Middle frontal gyrus (tissue), 1 donor: Measurements from ENCODE around the gene CST9.

Experiments
- DNase-seq: peaks from one replicate; pipeline ENCODE4 v3.0.0-alpha.2; 2015; ENCODE audit warnings: low spot score; ENCODE audit errors: extremely low spot score

CST9 gene

DNA sequence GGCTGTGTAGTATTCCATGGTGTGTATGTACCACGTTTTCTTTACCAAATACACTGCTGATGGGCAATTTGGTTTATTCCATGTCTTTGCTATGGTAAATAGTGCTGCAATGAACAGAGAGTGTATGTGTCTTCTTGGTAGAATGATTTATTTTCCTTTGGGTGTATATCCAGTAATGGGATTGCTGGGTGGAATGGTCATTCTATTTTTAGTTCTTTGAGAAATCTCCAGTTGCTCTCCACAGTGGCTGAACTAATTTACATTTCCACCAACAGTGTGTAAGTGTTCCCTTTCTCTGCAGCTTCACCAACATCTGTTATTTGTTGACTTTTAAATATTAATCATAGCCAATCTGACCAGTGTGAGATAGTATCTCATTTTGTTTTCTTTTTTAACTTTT lies 51.3 kb downstream of the CST9 start:
- DNase-seq: no peak
